Gastrocnemius medialis (tissue), 4 donors: ENCODE results near the gene RNF14. TPM values are rescaled to one million over a fixed set of nuclear protein-coding genes. Genes with fewer than 3 reads are reported as not detected.

Experiments used
- ATAC-seq, 2 donors: fragments of 150-250 bp; one replicate each; pipeline ENCODE4 v1.9.1; 2016
- DNase-seq, 2 donors: peaks; one replicate each; pipeline ENCODE4 v3.0.0-alpha.2; 2019
- H3K27ac ChIP-seq, 4 donors: fragments of 200-600 bp; sonication (generic); 1 replicate in 1 of 4; 2 replicates in 3 of 4; pipeline ENCODE4 v1.5.1; 2016 to 2018; ENCODE audit warnings: mild to moderate bottlenecking in 2 of 4, moderate library complexity in 1 of 4
- H3K27me3 ChIP-seq, 3 donors: fragments of 200-600 bp; sonication (generic) in 2 of 3; 1 replicate in 1 of 3; 2 replicates in 2 of 3; pipeline versions ENCODE4 v1.5.1 to v1.6.0; 2016 to 2019; ENCODE audit warnings: mild to moderate bottlenecking in 1 of 3, moderate library complexity in 1 of 3
- H3K36me3 ChIP-seq, 2 donors: fragments of 200-600 bp; sonication (generic) in 1 of 2; one replicate each; pipeline ENCODE4 v1.5.1; 2017 to 2018
- H3K4me1 ChIP-seq, 2 donors: fragments of 200-600 bp; sonication (generic) in 1 of 2; one replicate each; pipeline ENCODE4 v1.5.1; 2016 to 2017; ENCODE audit warnings: mild to moderate bottlenecking in 2 of 2
- H3K4me3 ChIP-seq, 4 donors: fragments of 200-600 bp; sonication (generic) in 3 of 4; 1 replicate in 1 of 4; 2 replicates in 3 of 4; pipeline ENCODE4 v1.5.1; 2016 to 2019; ENCODE audit warnings: mild to moderate bottlenecking in 2 of 4
- H3K9me3 ChIP-seq, 3 donors: fragments of 200-600 bp; sonication (generic) in 2 of 3; 1 replicate in 1 of 3; 2 replicates in 2 of 3; pipeline ENCODE4 v1.5.1; 2016 to 2019
- CTCF ChIP-seq, 5 experiments: fragments of 450-650 bp in 3 of 5; fragments of 200-600 bp in 2 of 5; sonication (generic) in 2 of 5; IDR thresholded peaks in 4 of 5; conservative IDR thresholded peaks in 1 of 5; 1 replicate in 4 of 5; 2 replicates in 1 of 5; pipeline ENCODE4 v1.5.1; 2016 to 2019; ENCODE audit warnings: antibody characterized with exemption in 5 of 5, mild to moderate bottlenecking in 3 of 5, moderate library complexity in 3 of 5
- POLR2A ChIP-seq, 2 donors: fragments of 450-650 bp; IDR thresholded peaks; one replicate each; pipeline ENCODE4 v1.6.1; 2017; ENCODE audit warnings: antibody characterized with exemption in 2 of 2, mild to moderate bottlenecking in 2 of 2, moderate library complexity in 2 of 2
- in situ Hi-C, 4 donors: fragments of 200-750 bp; cut with MboI; loops; one replicate each; pipeline versions ENCODE4 v1.15.0 to v1.8.0; 2017; ENCODE audit warnings: low sequenced_read_pairs in 4 of 4
- intact Hi-C: fragments of 100-400 bp; cut with DNase I; formaldehyde crosslinking; loops from one replicate; pipeline ENCODE4 v1.15.1; 2023; ENCODE audit warnings: low total_unique reads
- total RNA-seq, 4 donors: library from RNA; depleted of rRNA; stranded (reverse); fragments of >200 nt; gene quantifications; one replicate each; pipeline versions ENCODE4 v1.1.0 to v1.2.3, GENCODE V29; 2016

Gene RNF14
- total RNA-seq, 4 donors from 2014 or later, result 71.4 to 107 (median 84.5) TPM

GRCh38 chr5:141923448-141924313, 45.2 kb upstream of the RNF14 start, which contains the start of gene DELE1:
Gene DELE1 (plus strand): TSS chr5:141923871. CDS start chr5:141923942, 71 bp downstream.
- H3K27me3 ChIP-seq, result no peaks in the 10 kb centered on the region
- ATAC-seq (peak; percentile 96 to 97), DNase-seq (peak; percentile 91 to 93)
- TF ChIP-seq POLR2A (IDR thresholded peaks at IDR 0.05) (peak; percentile 86 to 88), CTCF (IDR thresholded peaks at IDR 0.05 in 4 of 5, conservative IDR thresholded peaks at IDR 0.05 in 1 of 5) (no peak)
- peak within 1 kb of the TSS; percentile 94 to 99 (median 96) for H3K27ac ChIP-seq
- in situ Hi-C loops, result no loop called here
- no peaks in the 10 kb centered on the region for H3K9me3 ChIP-seq
- intact Hi-C loops, result loop anchor here (2.0 to 10.0 kb wide), 4 partner anchors 45 to 599 kb away; partner anchors contain the start of genes PCDH1, RNF14 and TAF7
- H3K36me3 ChIP-seq, result peaks cover 0 to 36% of the 10 kb centered on the region in 2 donors
- peaks cover 25 to 46% of the 10 kb centered on the region in 2 donors for H3K4me1 ChIP-seq
- H3K4me3 ChIP-seq, result peak within 1 kb of the TSS; percentile 77 to 97 (median 82)

GRCh38 chr5:141926434-141926833, 42.5 kb upstream of the RNF14 start:
- Histone ChIP-seq H3K4me1 (peaks cover 26 to 49% of the 10 kb centered on the region in 2 donors), H3K4me3 (no peak overlapping the region), H3K27me3 (no peaks in the 10 kb centered on the region), H3K9me3 (no peaks in the 10 kb centered on the region), H3K36me3 (peaks cover 0 to 62% of the 10 kb centered on the region in 2 donors), H3K27ac (peak overlapping the region in 1 of 4 donors; percentile 2)
- intact Hi-C loops, result loop anchor here (10.0 kb wide), 1 partner anchor 602 kb away; the partner anchor contains the start of gene TAF7
- no peak for DNase-seq
- in situ Hi-C loops, result no loop called here
- no peak for TF ChIP-seq CTCF (IDR thresholded peaks at IDR 0.05 in 4 of 5, conservative IDR thresholded peaks at IDR 0.05 in 1 of 5)
- TF ChIP-seq POLR2A (IDR thresholded peaks at IDR 0.05), result no peak
- ATAC-seq, result no peak

GRCh38 chr5:141928051-141928450, 40.9 kb upstream of the RNF14 start:
- no peak overlapping the region for H3K4me3 ChIP-seq
- H3K9me3 ChIP-seq, result no peaks in the 10 kb centered on the region
- in situ Hi-C loops, result no loop called here
- H3K27ac ChIP-seq, result peak overlapping the region; percentile 70 to 88 (median 78)
- no peaks in the 10 kb centered on the region for H3K27me3 ChIP-seq
- no peak for TF ChIP-seq CTCF (IDR thresholded peaks at IDR 0.05 in 4 of 5, conservative IDR thresholded peaks at IDR 0.05 in 1 of 5)
- TF ChIP-seq POLR2A (IDR thresholded peaks at IDR 0.05), result no peak
- peaks cover 0 to 77% of the 10 kb centered on the region in 2 donors for H3K36me3 ChIP-seq
- ATAC-seq (no peak), DNase-seq (peak in 1 of 2 donors; percentile 53)
- intact Hi-C loops, result loop anchor here (10.0 kb wide), 1 partner anchor 603 kb away; the partner anchor contains the start of gene TAF7
- H3K4me1 ChIP-seq, result peaks cover 18 to 42% of the 10 kb centered on the region in 2 donors

- DNase-seq (peak; percentile 49 to 75), ATAC-seq (peak; percentile 92 to 94)
- in situ Hi-C loops, result no loop called here
- intact Hi-C loops, result loop anchor here (10.0 kb wide), 1 partner anchor 605 kb away; the partner anchor contains the start of gene TAF7
- H3K9me3 ChIP-seq, result no peaks in the 10 kb centered on the region
- TF ChIP-seq POLR2A (IDR thresholded peaks at IDR 0.05), result no peak
- TF ChIP-seq CTCF (IDR thresholded peaks at IDR 0.05 in 4 of 5, conservative IDR thresholded peaks at IDR 0.05 in 1 of 5), result no peak
- no peaks in the 10 kb centered on the region for H3K27me3 ChIP-seq
- no peak overlapping the region for H3K4me3 ChIP-seq
- H3K36me3 ChIP-seq, result peaks cover 0 to 92% of the 10 kb centered on the region in 2 donors
- H3K27ac ChIP-seq, result peak overlapping the region; percentile 70 to 88 (median 78)
- peaks cover 11 to 34% of the 10 kb centered on the region in 2 donors for H3K4me1 ChIP-seq
Observed at GRCh38 chr5:141929398-141930058, 39.4 kb upstream of the RNF14 start.
